Choroid plexus epithelial cell (primary cell): ENCODE data around the gene ANKRD24.

Experiments used
- DNase-seq: peaks from one replicate; pipeline ENCODE4 v3.0.0-alpha.2; 2010; ENCODE audit warnings: low read depth
- H3K4me3 ChIP-seq: 2 replicates; pipeline ENCODE4 v1.5.1; 2011; ENCODE audit warnings: low read depth, mild to moderate bottlenecking, control low read depth, low read length, moderate library complexity
- TF ChIP-seq, protein P1 (sequence below): conservative IDR thresholded peaks from 2 replicates; pipeline ENCODE4 v1.5.1; 2011; ENCODE audit warnings: low read depth, mild to moderate bottlenecking, control low read depth, inconsistent platforms, low read length, moderate library complexity

ANKRD24 gene

DNA sequence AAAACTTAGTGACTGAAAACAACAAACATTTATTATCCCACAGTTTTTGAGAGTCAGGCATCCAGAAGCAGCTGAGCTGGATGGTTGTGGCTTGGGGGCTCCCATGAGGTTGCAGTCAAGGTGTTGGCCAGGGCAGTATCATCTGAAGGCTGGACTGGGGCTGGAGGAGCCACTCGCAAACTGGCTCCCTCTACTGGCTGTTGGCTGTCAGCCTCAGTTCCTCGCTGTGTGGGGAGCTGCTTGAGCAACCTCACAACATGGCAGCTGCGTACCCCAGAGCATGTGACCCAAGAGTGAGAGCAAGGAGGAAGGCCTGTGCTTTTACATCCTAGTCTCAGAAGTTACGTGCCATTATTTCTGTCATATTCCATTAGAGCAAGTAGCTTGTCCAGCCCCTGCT, 74.1 kb downstream of the ANKRD24 start:
- TF ChIP-seq, protein P1, sequence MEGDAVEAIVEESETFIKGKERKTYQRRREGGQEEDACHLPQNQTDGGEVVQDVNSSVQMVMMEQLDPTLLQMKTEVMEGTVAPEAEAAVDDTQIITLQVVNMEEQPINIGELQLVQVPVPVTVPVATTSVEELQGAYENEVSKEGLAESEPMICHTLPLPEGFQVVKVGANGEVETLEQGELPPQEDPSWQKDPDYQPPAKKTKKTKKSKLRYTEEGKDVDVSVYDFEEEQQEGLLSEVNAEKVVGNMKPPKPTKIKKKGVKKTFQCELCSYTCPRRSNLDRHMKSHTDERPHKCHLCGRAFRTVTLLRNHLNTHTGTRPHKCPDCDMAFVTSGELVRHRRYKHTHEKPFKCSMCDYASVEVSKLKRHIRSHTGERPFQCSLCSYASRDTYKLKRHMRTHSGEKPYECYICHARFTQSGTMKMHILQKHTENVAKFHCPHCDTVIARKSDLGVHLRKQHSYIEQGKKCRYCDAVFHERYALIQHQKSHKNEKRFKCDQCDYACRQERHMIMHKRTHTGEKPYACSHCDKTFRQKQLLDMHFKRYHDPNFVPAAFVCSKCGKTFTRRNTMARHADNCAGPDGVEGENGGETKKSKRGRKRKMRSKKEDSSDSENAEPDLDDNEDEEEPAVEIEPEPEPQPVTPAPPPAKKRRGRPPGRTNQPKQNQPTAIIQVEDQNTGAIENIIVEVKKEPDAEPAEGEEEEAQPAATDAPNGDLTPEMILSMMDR: peak; percentile 24
- H3K4me3 ChIP-seq: no peak overlapping the region
- no peak for DNase-seq

DNA sequence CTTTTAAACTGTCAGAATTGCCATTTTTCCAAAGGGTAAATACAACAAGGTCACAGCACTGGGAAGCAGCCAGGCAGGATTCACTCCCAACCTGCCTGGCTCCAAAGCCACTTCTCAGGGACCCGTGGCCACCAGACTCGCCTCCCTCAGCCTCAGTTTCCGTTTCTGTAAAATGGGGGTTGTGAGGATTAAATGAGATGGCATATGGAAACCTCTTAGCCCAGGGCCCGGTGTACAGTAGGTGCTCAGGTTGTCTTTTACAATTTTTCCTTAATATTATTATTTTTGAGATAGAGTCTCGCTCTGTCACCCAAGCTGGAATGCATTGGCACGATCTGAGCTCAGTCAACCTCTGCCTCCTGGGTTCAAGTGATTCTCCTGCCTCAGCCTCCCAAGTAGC, 74.5 kb downstream of the ANKRD24 start:
- TF ChIP-seq, protein P1: no peak
- DNase-seq: no peak
- no peak overlapping the region for H3K4me3 ChIP-seq

DNA sequence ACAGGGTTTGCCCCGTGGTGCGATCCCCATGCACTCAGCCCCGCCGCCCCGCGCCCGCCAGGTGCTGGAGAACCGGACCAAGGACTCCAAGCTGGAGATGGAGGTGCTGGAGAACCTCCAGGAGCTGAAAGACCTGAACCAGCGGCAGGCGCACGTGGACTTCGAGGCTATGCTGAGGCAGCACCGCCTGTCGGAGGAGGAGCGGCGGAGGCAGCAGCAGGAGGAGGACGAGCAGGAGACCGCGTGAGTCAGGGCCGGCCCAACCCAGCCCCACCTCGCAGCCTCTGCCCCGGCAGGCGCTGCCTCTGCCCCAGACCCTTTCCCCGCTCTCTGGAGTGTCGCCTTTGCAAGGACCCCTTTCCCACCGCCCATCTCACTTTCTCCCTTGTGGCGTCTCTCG, 75.7 kb downstream of the ANKRD24 start:
- DNase-seq: no peak
- TF ChIP-seq, protein P1: no peak
- H3K4me3 ChIP-seq: no peak overlapping the region

DNA sequence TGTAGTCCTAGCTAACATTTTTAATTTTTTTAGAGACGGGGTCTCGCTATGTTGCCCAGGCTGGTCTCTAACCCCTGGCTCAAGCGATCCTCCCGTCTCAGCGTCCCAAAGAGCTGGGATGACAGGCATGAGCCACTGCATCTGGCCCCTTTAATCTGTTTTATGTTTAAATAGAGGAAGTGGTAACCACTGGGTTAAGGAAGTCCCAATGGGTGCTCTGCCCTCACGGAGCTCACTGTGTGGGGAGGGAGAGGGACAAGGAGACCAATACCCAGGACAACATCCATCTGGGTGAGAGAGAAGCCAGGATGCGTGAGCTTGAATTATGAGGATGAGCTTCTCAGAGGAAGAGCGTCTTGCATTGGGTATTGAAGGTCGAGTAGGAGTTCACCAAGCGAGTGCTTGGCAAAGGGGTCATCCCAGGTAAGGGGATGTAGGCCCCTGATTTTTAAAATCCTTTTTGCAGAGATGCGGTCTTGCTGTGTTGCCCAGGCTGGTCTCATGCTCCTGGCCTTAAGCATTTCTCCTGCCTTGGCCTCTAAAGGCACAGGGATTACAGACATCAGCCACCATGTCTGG, 78.2 kb downstream of the ANKRD24 start:
- DNase-seq: no peak
- TF ChIP-seq, protein P1: no peak
- H3K4me3 ChIP-seq: no peak overlapping the region

DNA sequence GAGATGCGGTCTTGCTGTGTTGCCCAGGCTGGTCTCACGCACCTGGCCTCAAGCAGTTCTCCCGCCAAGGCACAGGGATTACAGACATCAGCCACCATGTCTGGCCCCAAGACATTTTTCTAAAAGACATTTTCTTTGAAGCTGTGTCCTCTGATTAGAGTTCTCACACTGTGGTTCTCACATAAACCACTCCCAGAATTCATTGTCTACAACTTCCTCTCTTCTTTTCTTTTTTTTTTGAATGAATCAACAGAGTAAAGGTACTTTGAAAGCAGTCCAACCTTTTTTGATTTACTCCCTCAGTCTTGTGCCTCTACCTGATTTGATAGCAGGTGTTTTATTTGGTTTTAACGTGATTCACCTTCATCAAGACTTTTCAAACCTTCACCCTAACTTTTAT, 82.3 kb downstream of the ANKRD24 start:
- no peak for DNase-seq
- TF ChIP-seq, protein P1: no peak
- H3K4me3 ChIP-seq: no peak overlapping the region

DNA sequence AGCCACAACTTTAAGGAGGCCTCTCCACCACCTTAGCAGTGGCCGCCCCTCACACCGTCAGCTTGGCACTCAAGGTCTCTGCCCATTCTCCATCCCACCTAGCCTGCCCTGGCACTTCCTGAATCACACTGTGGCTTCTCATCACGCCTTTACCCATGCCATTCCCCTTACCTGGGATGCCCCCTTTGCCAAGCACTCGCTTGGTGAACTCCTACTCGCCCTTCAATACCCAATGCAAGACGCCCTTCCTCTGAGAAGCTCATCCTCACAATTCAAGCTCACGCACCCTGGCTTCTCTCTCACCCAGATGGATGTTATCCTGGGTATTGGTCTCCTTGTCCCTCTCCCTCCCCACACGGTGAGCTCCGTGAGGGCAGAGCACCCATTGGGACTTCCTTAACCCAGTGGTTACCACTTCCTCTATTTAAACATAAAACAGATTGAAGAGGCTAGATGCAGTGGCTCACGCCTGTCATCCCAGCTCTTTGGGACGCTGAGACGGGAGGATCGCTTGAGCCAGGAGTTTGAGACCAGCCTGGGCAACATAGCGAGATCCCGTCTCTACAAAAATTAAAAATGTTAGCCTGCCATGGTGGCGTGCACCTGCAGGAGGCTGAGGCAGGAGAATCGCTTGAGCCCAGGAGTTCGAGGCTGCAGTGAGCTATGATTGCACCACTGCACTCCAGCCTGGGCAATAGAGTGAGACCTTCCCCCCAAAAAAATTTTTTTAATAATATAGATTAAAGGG, 83.9 kb downstream of the ANKRD24 start:
- H3K4me3 ChIP-seq: no peak overlapping the region
- DNase-seq: no peak
- TF ChIP-seq, protein P1: no peak
